GM19467 (cell line): ENCODE measurements around the gene SCN5A.

Experiments used
- ATAC-seq: cut with Tn5 transposase; IDR thresholded peaks from one replicate; pipeline ENCODE4 v1.9.1; 2021; ENCODE audit warnings: mild to moderate bottlenecking, moderate library complexity; ENCODE audit not compliant: unreplicated experiment

SCN5A gene

DNA sequence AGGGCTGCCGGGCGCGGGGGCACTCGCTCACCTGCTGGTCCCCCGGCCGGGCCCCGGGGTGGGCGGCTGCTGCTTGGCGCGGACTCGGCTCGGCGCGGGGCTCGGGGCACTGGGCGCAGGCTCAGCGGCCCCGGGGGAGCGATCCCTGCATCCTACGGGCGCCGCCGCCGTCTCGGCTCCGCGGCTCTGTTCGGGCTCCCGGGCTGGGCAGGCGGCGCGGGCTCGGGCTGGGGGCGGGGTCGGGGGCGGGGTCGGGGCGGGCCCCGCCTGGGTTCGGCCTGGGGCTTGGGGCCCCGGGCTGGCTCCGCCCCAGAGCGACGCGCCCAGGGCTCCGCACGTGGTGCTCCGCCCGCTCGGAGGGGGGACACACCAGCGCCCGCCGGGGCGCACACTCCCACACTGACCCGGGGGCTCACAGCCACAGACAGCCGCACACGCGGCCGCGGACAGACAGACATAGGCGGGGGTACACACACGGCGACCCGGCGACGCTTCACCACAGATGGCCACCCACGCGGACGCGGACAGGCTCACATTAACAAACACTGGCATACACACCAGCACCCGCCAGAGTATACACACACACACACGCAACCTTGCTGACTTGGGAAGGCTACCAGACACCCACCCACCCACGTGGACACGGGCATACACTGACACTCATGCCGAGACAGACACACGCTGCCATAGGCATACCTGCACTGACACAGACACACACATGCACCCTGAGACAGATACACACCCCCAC, at the start of gene SCN5A:
TSS of gene SCN5A (minus strand) at position 188 of the 748 bp plus-strand sequence. CDS start 16,380 bp downstream, outside the sequence.
- ATAC-seq, result no peak

DNA sequence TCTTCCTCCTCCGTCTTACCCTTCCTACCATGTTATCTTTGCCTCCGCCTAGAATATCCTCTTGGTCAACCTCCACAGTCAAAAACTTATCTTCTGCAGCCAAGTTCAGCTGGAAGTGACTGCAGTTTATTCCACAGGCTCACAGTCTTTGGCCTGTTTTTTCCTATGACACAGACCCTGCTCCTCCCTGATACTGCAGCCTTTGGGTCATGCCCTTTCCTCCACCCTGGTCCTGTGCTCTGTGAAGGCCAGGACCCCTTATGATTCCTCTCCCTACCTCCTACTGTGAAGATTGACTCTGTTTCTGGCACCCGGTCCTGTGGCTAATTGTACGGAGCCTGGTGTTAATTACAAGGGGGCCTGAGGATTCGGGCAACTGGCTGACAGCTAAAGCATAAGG, 49.3 kb upstream of the SCN5A start:
- no peak for ATAC-seq

DNA sequence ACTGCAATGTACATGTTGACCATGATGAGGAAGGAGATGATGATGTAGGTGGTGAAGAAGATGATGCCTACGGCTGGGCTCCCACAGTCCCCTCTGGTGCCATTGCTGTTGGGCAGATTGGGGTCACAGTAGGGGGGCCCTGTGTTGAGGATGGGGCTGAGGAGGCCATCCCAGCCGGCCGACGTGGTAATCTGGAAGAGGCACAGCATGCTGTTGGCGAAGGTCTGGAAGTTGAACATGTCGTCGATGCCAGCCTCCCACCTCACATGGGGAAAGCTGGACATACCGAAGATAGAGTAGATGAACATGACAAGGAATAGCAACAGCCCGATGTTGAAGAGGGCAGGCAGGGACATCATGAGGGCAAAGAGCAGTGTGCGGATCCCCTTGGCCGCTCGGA, 48.6 kb upstream of the SCN5A start:
- ATAC-seq, result no peak

DNA sequence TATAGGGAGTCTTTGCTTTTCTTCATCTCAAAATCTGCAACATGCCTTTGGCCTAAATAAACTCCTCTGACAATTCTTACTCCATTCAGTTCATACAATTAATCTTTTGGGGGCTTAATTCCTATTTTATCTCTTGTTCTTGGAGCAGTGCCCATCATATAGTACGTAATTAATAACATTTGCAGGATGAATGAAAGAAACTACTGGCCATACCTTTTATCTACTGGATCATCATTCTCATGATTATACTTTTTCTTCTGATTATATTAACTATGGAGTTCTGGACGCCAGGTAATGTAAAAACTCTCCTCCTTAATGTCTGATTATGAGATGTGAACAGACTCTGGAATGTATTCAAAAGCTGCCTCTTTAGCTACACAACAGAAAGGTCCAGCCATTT, 46.5 kb upstream of the SCN5A start:
- ATAC-seq, result no peak

DNA sequence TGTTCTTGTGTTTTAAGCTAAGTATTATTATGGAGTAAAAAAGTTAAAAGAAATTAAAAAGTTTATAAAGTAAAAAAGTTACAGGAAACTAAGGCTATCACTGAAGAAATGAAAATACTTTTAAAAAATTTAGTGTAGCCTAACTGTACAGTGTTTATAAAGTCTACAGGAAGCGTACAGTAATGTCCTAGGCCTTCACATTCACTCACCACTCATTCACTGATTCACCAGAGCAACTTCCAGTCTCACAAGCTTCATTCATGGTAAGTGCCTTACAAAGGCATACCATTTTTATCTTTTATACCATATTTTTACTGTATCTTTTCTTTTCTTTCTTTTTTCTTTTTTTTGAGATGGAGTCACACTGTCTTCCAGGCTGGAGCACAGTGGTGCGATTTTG, 40.7 kb upstream of the SCN5A start:
- no peak for ATAC-seq

DNA sequence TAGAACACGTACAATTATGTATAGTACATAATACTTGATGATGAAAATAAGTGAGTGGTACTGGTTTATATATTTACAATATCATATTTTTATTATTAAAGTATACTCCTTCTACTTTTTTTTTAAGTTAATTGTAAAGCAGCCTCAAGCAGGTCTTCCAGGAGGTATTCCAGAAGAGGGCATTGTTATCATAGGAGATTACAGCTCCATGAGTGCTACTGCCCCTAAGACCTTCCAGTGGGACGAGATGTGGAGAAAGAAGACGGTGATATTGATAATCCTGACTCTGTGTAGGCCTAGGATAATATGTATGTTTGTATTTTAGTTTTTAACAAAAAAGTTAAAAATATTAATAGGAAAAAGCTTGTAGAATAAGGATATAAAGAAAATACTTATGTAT, 40.3 kb upstream of the SCN5A start:
- ATAC-seq, result no peak

DNA sequence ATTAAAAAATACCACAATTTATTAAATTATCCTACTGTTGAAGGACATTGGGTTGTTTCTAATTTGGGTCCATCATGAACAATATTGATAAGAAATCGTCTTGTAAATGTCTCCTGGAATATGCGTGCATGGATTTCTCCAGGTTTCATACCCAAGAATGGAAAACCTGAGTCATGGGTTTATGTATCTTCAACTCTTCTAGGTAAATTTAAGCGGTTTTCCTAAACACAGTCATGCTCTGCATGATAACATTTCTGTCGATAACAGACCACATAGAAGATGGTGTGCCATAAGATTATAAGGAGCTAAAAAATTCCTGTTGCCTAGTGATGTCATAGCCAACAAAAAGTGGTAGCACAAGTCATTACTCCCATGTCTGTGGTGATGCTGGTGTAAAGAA, 39.9 kb upstream of the SCN5A start:
- no peak for ATAC-seq

DNA sequence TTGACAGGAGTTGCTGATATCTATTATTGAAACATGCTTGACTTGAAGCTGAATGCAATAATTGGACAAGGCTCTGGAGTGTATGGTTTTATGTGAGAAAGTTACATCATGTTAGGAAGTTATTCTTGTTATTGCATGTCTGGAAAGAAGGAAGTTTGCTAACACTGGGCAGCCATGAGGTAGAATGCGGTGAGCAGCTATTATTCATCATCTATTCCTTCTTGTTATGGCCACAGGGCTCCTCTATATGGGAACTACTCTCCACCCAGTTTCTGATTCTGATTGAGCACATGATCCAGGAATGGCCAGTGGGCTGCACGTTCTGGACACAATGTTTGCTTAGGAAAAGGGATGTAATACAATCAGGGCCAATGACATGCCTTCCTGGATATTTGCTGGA, 37.8 kb upstream of the SCN5A start:
- ATAC-seq, result no peak

DNA sequence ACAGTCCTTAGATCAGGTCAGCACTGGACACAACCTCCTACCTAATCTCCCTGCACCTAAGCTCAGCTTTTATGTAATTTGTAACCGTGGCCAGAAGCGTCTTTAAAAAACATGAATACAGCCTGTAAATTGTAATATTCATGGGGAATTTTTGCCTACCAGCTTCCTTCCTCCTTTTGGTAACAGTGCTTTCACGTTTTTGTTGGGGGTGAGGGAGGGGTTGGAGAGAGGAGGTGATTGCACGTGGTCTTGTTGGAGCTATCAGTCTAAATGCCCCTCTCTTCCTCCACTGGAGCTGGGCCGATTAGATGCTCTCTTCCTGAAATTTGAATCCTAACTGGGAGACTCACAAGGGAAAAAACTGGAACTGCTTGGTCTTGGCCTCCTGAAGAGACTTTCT, 35.1 kb upstream of the SCN5A start:
- no peak for ATAC-seq

DNA sequence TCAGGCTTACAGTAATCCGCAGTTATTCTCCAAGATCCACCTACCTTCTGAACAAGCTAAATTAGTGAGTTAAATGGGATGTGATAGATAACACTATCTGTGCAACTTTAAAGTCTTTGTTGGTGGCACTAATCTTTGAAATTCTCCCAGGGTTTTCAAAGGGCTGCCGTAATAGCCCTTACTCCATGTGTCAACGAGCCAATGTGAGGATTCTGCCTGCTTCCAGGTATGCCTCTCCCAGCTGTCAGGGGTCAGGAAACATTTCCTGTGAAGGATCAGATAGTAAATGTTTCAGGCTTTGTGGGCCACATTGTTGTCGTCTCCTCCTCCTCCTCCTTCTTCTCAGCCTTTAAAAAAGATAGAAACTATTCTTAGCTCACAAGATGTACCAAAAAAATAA, 20.2 kb upstream of the SCN5A start:
- no peak for ATAC-seq

DNA sequence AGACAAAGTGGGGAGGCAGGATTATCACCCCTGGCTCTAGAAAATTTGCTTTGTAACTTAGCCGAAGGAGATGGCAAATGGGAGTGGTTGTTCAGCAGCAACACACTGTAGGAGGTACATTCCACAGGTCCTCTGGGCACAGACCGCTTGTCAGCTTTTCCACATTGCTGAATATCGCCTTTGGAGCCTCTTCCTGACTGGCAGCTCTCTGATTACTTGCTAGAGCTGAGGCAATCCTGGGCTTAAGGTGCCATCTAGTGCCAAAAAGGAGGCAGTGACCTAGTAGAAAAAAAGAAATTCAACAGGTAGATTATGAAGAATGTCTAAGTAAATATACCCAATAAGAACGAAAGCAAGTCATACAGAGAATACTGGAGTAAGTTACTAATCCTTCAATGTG, 13.1 kb upstream of the SCN5A start:
- ATAC-seq, result no peak

DNA sequence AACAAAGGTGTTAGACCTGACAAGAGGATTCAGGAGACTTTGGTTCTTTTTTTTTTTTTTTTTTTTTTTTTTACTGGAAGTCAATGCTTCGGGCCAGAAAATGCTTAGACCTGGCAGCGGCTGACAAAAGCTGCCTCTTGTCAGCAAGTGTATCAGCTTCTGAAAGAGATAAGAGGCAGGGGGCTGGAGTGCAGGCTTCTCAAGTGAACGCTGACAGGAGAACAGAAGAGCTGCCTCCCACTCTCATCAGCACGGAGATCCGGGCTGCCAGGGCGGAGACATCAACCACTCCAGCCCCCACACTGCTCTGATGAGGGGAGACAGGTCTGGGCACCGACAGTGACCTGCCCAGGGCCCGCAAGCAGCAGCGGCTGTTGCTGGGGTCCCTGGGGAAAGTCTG, 9.4 kb upstream of the SCN5A start:
- ATAC-seq, result no peak

DNA sequence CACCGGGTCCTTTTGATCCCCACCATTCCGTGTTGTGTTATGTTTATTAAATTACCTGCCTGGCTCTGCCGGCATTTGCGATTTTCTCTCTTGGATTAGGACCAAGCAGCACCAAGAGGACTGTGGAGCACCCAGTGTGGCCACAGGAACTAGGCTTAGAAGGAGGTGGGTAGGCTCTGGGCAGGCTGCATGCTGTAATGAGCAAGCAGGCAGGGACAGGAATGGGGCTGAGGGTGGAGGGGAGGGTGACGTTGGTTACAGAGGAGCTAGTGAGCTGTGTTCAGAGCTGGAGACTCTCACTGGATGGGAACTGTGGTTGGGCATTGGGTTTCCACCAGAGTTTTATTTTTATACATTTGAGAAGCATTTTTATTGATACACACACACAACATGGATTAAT, 7.9 kb upstream of the SCN5A start:
- ATAC-seq, result no peak

DNA sequence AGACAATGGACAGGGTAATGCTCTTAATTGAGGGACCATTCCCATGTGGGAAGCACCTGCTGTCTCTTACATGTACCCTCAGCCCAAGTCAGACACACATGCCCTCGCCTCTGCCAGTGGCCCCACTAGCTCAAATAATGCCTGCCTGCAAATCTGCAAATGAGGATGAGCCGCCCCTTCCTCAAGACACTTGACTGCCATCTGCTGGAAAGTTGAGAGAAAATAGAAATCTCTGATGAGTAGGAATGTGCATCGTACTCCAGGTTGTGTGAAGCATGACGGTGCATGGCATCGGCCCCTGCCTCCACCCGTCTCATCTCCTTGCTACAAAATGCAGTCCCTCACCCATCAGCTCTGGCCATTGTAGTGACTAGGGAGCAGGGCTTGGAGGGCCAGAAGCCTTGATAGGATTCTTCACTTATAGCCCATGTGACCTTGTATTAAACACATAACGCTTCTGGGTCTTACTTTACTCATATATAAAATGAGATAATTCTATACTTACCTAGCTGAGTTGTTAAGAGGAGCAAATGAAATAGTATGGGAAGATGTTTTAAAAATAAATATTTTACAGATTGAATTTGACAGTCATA, 6.3 kb upstream of the SCN5A start:
- no peak for ATAC-seq

DNA sequence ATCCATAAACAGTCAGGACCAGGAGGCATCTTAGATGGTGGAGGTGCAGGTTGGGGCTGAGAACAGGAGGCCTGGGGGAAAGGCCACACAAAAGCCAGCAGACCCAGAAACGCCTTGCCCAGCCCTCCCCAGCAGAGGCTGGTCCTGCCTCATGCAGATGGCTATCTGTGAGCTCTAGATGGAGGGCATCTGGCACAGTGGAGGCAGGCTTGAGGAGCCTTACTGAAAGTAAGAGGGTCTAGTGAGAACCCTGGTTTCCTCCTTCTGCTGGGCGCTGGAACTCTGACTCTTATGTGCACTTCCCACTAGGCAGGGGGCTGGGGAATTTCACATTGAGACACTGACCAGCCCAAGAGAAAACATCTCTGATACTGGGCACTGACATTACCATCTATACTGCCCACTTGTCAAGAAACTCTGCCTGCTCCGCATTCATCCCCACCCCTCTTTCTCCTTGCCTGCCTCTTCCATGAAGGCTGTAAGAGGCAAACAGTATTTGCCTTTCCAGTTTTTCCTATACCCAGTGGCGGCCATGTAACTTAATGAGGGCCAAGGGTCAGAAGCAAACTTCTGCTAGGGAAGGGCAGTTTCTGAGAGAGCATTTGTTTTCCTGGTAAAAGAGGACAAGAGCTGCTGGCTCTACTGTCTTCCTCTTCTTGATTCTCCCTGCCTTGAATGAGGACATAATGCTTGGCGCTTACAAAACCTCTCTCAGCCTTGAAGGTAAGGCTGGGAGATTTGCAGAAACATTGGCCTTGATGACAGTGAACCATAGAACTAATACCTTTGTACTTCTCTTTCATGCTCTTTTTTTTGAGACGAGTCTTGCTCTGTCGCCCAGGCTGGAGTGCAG, 4.4 kb upstream of the SCN5A start:
- ATAC-seq, result no peak

DNA sequence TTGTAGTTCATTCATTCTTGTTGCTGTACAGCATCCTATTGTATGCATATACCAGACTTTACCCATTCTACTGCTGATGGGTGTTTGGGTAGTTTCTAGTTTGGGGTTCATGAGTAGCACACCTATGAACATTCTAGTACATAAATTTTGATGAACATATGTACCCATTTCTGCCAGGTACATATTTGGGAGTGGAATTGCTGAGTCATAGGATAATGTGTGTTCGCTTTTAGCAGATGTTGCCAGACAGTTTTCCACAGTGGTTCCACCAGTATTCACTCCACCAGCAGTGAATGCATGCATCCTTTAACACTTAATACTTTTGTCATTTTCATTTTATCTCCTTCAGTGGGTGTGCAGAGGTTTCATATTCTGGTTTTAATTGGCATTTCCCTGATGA, 3.4 kb upstream of the SCN5A start:
- ATAC-seq, result no peak

DNA sequence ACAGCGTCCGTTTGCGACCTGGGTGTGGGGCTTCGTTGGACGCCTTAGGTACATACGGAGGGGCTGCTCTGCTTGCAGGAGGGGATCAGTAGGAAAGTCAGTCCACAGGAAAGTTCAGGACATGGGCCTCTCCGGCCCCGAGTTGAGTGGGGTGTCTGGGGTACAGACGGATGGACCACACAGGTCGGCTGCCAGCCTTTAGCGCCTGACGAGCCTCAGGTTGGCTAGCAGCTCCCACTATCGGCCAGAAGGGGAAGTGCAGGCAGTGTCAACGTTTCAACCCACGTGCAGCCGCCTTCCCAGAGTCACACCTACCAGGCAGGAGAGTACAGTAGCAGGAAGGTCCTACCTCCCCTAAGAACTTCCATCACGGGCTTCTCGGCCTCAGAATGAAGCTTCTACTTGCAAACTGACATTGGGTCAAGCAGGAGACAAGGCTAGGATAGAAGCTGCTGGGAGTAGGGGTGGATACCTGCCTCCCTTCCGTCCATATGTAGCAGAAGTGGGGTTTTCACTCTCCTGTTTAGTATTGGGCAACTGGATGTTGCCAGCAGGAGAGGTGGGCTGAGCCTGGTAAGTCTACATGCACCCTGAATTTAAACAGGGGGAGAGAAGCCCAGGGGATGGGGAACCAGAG, 1.8 kb upstream of the SCN5A start:
- ATAC-seq, result peak; percentile 71

DNA sequence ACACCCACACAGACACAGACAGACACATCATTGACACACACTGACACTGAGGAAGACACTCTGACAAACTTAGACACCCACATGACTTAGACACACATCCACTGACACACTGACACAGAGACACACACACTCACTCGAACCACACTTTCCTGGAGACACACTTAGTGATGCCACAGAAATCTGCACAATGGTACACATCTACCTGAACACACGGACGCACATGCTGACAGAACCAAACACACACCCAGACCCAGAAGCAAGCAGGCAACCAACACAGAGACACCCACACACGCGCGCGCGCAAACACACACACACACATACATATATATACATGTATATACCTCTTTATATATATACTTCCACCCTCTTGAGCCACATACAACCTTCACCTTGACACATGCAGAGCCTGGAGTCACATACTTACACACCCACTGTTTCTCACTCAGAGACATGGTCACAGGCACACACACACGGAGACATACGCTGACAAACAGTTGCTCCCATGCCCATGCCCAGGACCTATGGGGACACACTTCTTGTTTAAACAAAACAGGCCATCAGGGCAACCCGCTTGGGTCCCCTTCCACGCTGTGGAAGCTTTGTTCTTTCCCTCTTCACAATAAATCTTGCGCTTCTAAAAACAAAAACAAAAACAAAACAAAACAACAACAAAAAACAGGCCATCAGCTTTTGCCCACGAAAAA, 913 bp upstream of the SCN5A start:
- no peak for ATAC-seq

DNA sequence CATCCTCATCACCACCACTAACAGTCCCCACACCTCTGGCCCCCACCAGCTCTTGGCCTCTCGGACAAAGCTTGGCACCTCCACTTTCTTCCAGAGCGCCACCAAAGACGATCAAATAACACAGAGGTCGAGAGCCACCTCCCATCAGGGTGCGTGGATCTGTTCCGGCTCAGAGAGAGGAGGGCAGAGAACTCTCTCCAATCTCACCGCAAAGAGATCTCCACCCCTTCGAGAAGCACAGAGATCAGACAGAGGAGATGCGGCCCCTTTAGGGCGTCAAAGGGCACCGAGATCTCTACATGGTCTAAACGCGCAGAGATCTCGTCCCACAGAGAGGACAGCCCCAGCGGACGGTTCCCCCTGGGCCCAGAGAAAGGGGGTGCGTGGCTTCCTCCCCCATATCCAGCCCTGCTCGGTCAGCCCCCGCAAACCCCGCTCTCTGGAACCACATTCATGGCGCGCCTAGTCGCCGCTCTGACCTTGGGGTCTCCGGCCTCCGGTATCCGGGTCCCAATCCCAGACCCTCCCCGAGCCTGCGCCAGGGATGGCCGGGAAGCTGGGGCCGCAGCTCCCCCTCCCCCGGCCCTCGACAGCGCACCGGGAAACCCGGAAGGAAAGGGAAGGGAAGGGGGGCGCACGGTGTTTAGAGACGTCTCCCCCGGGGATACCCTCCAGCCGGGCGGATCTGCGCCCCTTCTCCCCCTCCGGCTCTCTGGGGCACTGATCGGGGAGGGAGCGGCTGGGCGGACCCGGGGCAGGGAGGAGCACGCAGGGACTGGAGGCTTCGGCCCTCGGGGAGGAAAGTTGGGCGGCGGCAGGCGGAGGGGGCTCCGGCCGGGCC, 608 bp downstream of the SCN5A start:
- no peak for ATAC-seq
